ENCODE data around the gene LTBP1. TPM values are rescaled to one million over a fixed set of nuclear protein-coding genes. Genes with fewer than 3 reads are reported as not detected.
"Not testable (repeated sequence)": the region's sequence is repeated elsewhere in the genome, so short reads cannot be mapped to it uniquely, and the experiment has no call there.

LTBP1 gene
- polyA plus RNA-seq, 4 donors, result 62.8 to 133 (median 94.1) TPM

GRCh38 chr2:33214857-33215256 is 268.1 kb downstream of the LTBP1 start:
- no peak for DNase-seq (ENCODE audit: low read depth in 4 of 4, low spot score in 3 of 4)

DNA sequence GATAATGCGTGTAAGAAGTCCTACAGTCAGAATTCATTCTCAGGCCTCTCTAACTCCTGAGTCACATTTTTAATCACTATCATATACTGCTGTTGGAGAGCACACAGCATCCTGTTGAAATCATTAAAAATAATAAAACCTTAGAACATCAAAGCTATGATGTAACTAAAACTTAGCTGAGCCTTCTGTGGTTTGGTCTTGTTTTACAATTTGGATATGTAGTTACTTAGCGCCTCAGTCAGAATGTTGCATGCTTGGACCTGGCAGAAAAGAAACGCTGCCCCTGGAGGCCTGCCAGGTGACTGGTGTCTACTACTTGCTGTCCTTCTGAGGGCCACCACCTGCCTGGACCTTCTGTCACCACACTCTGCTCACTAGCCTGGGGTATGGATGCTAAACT is 268.5 kb downstream of the LTBP1 start:
- no peak for DNase-seq (ENCODE audit: low read depth in 4 of 4, low spot score in 3 of 4)

GRCh38 chr2:33215983-33216382 is 269.2 kb downstream of the LTBP1 start:
- DNase-seq (ENCODE audit: low read depth in 4 of 4, low spot score in 3 of 4), result no peak

- DNase-seq (ENCODE audit: low read depth in 4 of 4, low spot score in 3 of 4), result no peak
Measured at GRCh38 chr2:33216508-33217182, 269.9 kb downstream of the LTBP1 start.

- no peak for DNase-seq (ENCODE audit: low read depth in 4 of 4, low spot score in 3 of 4)
Measured at GRCh38 chr2:33217406-33217805, 270.7 kb downstream of the LTBP1 start.

DNA sequence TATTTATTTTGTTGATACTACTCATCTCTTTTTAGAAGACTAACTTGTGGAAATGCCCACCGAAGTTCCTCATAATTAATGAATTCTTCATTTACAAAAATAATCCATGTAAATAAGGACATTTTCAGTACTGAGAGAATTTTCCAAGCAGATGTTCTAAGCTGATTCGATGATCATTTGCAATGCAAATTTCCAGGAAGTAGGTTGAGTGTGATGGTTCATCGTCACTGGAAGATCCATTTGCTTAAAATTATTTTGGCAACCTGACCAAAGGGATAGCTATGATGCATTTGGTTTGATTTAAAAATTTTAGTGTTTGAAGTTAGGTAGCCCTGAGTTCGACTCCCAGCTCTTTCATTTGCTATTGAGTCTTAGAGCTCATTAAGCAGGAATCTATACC is 272.4 kb downstream of the LTBP1 start:
- DNase-seq (ENCODE audit: low read depth in 4 of 4, low spot score in 3 of 4), result no peak

DNA sequence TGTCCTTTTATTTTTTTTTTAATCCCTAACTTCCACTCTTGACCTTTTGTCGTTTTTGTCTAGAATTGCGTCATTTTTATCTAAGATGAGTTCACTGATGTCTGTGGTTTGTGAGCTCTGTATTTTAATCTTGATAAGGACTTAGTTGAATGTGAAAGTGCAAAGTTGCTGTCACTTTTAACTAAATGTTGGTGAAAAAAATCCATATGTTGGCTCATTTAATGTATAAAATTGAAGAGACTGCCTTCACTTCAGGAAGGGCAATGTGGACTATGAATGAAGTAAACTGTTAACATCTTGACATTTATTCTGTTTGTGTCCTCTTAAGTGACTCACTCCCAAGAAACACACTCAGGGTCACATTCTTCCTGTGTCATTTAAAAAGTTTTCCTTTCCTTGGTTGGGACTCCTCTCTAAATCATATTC is 273.1 kb downstream of the LTBP1 start:
- no peak for DNase-seq (ENCODE audit: low read depth in 4 of 4, low spot score in 3 of 4)

DNA sequence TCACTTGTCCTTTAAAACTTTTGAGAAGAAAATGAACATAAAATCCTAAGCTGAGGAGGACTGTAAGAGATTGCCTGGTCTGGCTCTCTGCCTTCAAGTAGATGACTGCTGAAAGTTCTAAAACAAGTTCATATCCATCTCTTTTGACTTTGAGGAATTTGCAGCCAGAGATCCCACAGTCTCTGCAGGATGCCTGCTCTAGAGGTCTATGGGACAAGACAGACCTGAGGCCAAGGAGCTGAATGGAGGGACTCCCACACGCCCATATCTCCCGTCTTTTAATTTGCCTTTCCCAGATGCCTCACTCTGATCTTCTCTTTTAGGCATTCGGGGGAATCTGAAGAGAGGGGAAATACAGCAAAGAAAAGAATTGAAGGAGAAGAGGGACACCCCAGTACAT is 273.8 kb downstream of the LTBP1 start:
- DNase-seq (ENCODE audit: low read depth in 4 of 4, low spot score in 3 of 4), result no peak

GRCh38 chr2:33221046-33221784 is 274.5 kb downstream of the LTBP1 start:
- DNase-seq (ENCODE audit: low read depth in 4 of 4, low spot score in 3 of 4), result no peak

DNA sequence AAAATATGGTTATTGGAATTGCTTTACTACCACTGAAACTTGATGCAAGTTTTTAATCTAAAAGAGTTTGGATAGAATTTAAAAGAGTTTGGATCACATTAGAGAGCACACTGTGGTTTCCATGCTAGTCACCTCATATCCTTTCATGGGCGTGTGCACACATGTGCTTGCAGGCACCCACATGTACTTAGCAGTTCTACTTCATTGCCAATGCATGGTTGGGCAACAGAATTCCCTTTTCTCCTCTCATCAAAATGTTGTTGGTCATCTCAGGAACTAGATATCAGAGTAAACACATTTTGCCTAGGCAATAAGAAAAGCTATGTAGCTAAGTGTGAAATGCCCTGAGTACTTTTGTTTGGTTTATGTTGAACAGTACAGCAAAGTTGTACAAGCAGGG is 275.6 kb downstream of the LTBP1 start:
- no peak for DNase-seq (ENCODE audit: low read depth in 4 of 4, low spot score in 3 of 4)

GRCh38 chr2:33223856-33224255 is 277.1 kb downstream of the LTBP1 start:
- no peak for DNase-seq (ENCODE audit: low read depth in 4 of 4, low spot score in 3 of 4)

- no peak for DNase-seq (ENCODE audit: low read depth in 4 of 4, low spot score in 3 of 4)
Measured at GRCh38 chr2:33225350-33225749, 278.6 kb downstream of the LTBP1 start.

DNA sequence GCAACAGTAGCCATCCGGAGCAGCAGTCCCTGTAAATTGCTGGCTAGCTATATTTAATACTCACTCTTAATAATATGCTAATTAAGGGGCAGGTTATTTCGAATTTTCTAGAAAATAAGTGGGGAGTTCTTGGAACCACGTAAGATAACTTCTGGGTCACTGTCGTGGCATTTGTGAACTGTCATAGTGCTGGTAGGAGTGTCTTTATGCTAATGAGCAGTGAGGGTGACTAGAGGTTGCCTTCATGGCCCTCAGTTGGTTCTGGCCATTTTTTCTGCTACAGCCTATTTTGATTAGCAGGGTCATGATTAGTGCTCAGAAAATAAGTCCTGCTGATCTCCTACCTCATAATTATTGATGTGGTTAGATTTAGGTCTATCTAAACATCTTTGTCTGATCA is 279.8 kb downstream of the LTBP1 start:
- no peak for DNase-seq (ENCODE audit: low read depth in 4 of 4, low spot score in 3 of 4)

DNA sequence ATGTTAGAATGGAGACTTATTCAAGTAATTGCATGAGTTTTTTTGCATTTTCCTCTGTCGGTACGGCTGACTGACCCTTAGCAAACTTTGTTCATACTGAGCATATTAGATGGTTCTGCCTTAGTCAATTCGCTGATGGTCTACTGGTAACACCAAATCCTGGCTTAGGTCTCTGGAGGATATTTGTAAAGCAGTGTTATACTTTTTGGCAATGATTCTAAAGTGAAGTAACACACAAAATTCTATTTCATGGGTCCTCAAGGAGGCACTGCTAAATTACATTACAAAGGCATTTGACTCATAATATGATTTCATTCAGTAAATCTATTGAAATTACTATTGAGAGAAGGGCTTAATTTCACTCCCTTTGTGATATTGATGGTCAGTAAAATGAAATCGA is 282.9 kb downstream of the LTBP1 start:
- DNase-seq (ENCODE audit: low read depth in 4 of 4, low spot score in 3 of 4), result no peak

- DNase-seq (ENCODE audit: low read depth in 4 of 4, low spot score in 3 of 4), result no peak
Measured at GRCh38 chr2:33230195-33230594, 283.4 kb downstream of the LTBP1 start.

- DNase-seq (ENCODE audit: low read depth in 4 of 4, low spot score in 3 of 4), result no peak
Measured at GRCh38 chr2:33230842-33231241, 284.1 kb downstream of the LTBP1 start.

DNA sequence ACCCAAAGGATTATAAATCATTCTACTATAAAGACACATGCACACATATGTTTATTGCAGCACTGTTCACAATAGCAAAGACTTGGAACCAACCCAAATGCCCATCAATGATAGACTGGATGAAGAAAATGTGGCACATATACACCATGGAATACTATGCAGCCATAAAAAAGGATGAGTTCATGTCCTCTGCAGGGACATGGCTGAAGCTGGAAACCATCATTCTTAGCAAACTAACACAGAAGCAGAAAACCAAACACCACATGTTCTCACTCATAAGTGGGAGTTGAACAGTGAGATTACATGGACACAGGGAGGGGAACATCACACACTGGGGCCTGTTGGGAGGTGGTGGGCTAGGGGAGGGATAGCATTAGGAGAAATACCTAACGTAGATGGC is 288.8 kb downstream of the LTBP1 start:
- DNase-seq (ENCODE audit: low read depth in 4 of 4, low spot score in 3 of 4), result not testable (repeated sequence)

- DNase-seq (ENCODE audit: low read depth in 4 of 4, low spot score in 3 of 4), result no peak
Measured at GRCh38 chr2:33236482-33237385, 290.0 kb downstream of the LTBP1 start.

DNA sequence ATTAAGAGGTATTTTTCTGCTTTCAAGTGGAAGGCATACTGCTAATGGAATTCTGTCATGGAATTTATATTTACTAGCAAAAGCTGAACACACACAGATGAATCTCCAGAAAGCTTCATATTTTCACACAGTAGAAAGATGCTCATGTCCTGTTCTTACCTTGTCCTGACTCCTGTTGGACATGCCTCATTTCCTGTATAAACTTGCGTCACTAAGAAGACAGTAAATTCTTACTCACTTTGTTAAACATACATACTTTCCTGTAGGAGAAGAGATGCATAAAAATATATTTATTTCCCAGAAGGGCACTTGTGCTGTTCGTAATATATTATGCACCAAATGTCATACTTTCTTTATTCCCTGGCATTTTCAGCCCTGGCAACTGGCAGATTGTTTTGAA is 291.4 kb downstream of the LTBP1 start:
- DNase-seq (ENCODE audit: low read depth in 4 of 4, low spot score in 3 of 4), result no peak

- DNase-seq (ENCODE audit: low read depth in 4 of 4, low spot score in 3 of 4), result no peak
Measured at GRCh38 chr2:33240178-33240577, 293.4 kb downstream of the LTBP1 start.

DNA sequence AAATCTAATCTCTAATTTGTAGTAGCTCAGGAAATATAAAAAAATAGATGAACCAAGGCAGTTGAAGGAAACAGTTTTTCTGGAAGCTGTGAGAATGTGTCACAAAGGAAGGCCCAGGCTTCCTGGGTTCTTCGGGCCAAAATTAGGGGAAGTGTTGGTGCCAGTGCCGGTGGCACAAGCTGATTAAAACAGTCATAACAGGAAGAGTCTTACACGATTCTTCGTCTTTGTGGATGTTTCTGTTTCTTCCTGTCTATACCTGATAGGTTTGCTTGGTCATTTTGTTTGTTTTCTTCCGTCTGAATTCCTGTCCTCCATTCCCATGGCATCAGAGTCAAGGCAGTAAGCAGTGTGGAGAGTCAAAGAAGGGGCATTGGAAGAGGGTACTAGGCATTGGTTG is 294.3 kb downstream of the LTBP1 start:
- no peak for DNase-seq (ENCODE audit: low read depth in 4 of 4, low spot score in 3 of 4)

Data from left renal pelvis (tissue), 4 donors.